NCI-H748 (cell line): ENCODE data around the gene AUTS2.
A peak's percentile ranks its signal among the peaks of the same experiment; 100 is the strongest.
"Not testable (repeated sequence)": the region's sequence is repeated elsewhere in the genome, so short reads cannot be mapped to it uniquely, and the experiment has no call there.

ENCODE experiments used
- DNase-seq: peaks from one replicate; lab custom pipeline; 2025; ENCODE audit not compliant: unreplicated experiment; lab: John Stamatoyannopoulos, UW

AUTS2 gene

GRCh38 chr7:70714506-70715038, 1116.3 kb downstream of the AUTS2 start:
- no peak for DNase-seq

GRCh38 chr7:70717553-70718329, 1119.5 kb downstream of the AUTS2 start:
- DNase-seq: no peak

DNA sequence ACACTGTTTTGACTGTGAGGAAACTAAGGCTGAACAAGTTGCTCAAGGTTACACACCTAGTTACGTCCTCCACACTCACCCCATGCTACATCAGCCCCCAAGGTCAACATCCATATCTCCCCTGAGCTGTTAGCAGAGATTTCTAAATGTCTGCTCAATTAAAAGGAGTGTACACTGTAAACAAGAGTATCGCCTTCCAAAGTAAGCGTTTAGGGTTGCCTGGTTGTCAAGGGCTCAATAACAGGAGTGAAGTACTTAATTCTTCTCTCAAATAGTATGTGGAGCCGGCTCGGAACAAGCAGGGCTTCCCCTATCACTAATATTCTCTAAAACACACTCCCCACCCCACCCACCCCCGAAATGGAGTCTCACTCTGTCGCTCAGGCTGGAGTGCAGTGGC, 1120.8 kb downstream of the AUTS2 start:
- peak; percentile 94 for DNase-seq

DNA sequence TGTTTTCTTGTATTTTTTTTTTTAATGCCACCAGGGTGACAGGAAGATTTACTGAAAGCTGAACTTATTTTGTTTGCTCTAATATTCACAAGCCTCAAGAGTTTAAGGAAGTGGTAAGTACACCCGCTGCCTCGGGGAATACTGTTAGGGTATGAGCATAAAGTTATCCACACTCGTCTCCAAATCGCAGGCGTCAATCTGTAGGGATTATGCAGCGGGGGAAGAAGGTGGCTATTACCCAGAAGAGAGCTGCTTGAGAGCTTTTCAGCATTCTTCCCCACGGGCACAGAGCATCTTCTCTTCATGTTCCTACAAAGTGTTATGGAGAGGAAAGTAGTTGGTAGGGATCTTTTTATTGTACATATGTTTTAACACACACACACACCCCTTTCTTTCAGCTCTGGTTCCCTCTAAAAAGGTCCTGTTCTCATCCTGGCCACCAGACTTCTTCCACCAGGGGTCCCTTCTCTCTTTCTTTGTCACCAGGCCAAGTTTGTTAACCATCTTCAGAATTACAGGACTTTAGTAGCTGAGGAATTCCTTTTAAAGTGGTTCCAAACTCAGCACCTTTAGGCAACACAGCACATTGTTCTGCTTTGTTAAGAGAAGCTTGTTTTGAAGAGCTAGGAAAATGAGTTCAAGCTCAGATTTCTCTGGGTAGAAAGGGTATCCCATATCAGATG, 1122.1 kb downstream of the AUTS2 start:
- no peak for DNase-seq

DNA sequence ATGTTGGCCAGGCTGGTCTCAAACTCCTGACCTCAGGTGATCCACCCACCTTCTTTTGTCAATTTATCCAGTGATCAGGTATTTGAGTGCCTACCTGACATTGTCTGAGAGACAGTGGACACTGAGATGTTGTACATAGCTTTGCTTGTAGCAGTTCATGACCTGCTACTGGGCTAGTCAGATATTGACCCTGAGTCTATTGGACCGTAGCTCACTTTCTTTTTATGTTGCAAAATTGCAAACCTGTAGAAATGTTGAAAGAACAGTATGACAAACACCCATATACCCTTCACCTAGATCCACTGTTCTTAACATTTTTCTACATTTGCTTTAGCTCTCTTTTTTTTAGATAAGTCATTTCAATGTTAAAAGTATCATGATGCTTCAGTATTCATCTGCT, 1123.2 kb downstream of the AUTS2 start:
- no peak for DNase-seq

- no peak for DNase-seq
Measured at GRCh38 chr7:70723339-70723738, 1125.1 kb downstream of the AUTS2 start.

DNA sequence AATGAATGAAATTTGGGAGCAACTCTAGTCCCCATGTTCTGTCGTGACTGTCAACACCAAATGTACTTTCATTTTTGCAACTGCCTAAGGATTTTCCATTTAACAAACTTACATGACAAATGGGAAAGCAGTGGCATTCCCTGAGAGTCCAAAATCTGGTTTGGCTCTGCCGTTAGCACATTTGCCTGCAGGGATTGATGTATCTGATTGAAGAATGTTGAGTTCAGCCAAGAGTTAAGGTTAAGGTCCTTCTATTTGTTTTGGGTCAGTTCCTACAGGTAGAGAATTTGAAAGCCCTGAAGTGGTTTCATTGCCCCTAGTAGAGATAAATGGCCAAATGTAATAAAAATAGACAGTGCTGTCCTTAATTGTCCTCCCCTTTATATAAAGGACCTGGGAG, 1127.2 kb downstream of the AUTS2 start:
- no peak for DNase-seq

- DNase-seq: no peak
Measured at GRCh38 chr7:70726294-70726693, 1128.0 kb downstream of the AUTS2 start.

- no peak for DNase-seq
Measured at GRCh38 chr7:70726951-70727378, 1128.7 kb downstream of the AUTS2 start.

- DNase-seq: no peak
Measured at GRCh38 chr7:70727861-70728260, 1129.6 kb downstream of the AUTS2 start.

- no peak for DNase-seq
Measured at GRCh38 chr7:70728872-70729552, 1130.7 kb downstream of the AUTS2 start.

DNA sequence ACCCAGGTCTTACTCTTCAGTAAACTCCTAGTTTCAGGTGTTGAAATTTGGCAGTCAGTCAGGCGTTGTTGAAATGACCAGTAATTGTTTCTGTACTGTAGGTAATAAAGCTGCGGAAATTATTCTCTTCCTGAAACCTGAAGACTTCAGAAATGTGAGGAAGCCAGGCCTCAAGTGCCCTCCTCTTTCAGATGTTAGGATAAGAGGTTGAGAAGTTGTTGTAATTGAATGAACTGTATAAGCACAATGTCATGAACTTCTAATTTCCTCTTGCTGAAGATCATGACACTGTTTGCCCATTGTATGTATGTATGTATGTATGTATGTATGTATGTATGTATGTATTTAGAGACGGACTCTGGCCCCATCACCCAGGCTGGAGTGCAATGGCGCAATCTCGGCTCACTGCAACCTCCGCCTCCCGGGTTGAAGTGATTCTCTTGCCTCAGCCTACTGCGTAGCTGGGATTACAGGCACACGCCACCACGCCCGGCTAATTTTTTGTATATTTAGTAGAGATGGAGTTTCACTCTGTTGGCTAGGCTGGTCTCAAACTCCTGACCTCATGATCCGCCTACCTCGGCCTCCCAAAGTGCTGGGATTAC, 1131.4 kb downstream of the AUTS2 start:
- DNase-seq: not testable (repeated sequence)

GRCh38 chr7:70730451-70731110, 1132.3 kb downstream of the AUTS2 start:
- DNase-seq: no peak

DNA sequence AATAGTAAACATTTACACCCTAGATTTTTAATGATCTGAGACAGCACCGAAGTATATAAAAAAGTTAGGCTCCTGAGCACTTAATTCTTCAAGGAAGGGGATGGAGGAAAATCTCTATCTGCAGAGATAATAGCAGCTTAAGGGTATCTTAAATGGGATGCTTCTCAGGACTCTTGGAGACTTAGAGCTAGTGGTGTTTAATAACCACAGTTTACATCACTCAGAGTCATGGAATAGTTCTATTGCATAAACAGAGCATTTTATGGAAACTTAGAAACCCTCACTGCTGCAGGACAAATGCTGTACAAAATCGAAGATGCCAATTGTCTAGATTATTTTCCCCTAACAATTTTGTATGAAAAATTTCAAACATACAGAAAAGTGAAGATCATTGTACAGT, 1134.8 kb downstream of the AUTS2 start:
- DNase-seq: no peak

DNA sequence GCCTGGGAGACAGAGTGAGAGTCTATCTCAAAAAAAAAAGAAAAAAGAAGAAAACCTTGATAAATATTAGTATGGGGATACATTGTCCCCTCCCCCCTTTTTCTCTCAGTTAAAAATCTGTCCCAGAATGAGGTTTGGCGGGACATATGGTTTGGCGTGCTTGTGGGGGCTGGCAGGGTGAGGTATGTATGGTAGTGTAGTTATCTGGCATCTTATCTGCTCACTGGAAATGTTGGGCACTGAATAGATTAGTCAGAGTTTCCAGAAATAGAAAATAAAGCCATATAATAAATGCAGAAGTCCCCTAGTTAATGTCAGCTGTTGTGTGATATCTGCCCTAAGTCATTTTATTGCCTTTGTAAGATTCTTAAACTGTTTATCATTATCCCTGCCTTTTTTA, 1136.1 kb downstream of the AUTS2 start:
- DNase-seq: no peak

DNA sequence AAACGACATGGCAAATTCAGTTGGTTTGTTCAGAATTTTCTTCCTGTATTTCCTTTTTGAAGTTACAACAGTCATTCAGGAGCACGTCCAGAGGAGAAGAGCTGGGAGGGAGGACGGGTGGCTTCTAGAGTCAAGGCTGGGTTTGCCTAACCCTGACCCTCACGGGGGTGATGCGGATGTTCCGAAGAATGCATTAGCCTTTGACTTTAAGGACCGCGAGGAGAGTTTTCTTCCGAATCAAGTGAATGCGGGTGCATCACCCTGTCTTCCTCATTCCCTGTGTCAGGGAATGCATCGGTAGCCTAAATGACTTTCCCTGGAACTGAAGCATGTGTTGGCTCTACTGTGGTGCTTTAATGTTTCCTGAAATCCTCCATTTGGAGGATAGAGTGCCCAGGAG, 1137.0 kb downstream of the AUTS2 start:
- DNase-seq: no peak

DNA sequence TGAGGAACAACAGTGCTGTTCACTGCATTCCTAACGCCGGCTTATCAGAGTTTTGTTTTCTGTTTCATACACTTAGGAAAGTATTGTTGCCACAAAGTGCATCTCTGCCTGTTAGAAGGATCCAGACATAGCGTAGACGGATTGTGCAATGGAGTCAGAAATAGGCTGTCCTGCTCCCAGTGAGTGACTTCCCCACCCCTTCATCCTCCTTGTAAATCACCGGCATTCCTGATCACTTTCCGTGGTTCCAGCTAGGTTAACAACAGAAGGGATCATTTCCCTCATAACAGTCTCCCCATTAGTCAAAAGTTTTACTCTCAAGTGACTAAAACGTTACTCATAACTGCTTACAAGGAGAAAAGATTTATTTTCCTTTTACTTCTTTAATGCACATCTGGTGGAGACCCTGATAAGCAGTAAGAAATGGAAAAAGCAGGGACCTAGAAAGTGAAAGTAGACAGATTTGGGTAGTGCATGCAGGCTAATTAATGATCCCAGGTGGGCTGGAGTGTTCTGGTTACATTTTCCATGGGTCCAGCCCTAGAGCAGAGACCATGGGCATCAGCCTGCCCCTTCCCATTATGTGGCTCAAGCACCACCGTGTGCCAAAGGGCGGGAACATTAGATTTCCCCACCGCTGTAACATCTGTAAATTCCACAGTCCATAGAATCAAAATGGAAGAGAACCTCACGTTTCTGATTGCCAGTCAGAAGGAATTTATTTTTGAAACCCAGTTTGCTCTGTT, 1138.6 kb downstream of the AUTS2 start:
- no peak for DNase-seq

DNA sequence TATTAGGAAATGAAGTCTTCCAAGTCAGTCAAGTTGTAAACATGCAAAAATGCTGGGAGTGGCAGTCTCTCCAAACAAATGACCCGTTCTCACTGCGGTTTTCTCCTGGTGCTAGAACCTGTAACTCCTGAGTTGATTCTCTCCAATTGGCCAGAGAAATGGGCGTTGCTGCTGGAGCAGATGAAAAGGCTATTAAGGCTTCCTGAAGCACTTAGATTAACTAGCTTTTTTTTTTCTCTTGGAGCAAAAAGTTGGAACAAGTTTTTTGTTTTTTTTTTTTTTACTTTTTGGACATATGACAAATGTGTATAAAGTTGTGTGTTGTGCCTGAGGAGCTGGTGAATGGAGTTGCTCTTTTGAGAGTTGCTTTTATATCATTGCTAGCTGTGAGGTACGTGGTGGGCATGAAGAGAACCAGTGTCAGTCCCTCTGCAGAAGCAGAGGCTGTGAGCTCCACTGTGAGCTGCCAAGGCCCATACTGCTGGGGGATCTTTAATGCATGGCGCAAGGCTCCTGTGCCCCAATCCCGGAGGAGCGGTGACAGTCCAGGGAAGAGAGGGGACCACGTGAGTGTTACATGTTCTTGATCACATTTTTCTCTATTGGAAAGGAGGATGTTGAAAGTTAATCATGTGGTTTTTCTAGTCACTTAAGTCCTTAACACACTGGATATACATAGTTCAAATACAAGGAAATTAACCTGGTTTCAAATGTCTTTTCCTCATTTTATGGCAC, 1140.0 kb downstream of the AUTS2 start:
- peak; percentile 14 for DNase-seq

- no peak for DNase-seq
Measured at GRCh38 chr7:70739646-70740210, 1141.5 kb downstream of the AUTS2 start.
